A549 (cell line): Measurements from ENCODE around the gene ANTXR1. TPM values are rescaled to one million over a fixed set of nuclear protein-coding genes. Genes with fewer than 3 reads are reported as not detected.

Experiments used
- ATAC-seq, 2 experiments: fragments of 200-7000 bp in 1 of 2; fragments of >200 bp in 1 of 2; cut with Nextera tagmentation in 1 of 2; cut with Tn5 transposase in 1 of 2; 3 replicates each; pipeline versions ENCODE4 v1.8.0 to v1.9.1; 2018 to 2020; ENCODE audit warnings: mild to moderate bottlenecking in 1 of 2, moderate library complexity in 1 of 2
- CTCF ChIA-PET: fragments of 300-600 bp; sonication (Branson Sonifier 250); formaldehyde crosslinking; extraction: SDS; loops from one replicate; lab custom pipeline; 2021; ENCODE audit warnings: antibody characterized with exemption, inconsistent platforms; lab: Yijun Ruan, JAX
- POLR2A ChIA-PET: fragments of 350-600 bp; formaldehyde crosslinking; extraction: SDS; loops from one replicate; lab custom pipeline; 2021; ENCODE audit warnings: antibody characterized with exemption, inconsistent platforms; lab: Yijun Ruan, JAX
- DNase-seq, 2 experiments: peaks; one replicate each; pipeline versions ENCODE4 v3.0.0 to v3.0.0-alpha.2; 2011 to 2016; ENCODE audit warnings: low read depth in 1 of 2, low spot score in 1 of 2
- FAIRE-seq: peaks from 2 replicates; lab custom pipeline; 2011; peaks lifted over from hg19 to GRCh38; lab: Jason Lieb, UNC
- H3K27ac ChIP-seq, 2 experiments: fragments of >200 bp; sonication (Bioruptor Twin); formaldehyde crosslinking; 3 replicates each; pipeline ENCODE4 v1.5.1; 2016 to 2017
- H3K4me1 ChIP-seq: fragments of >200 bp; sonication (Bioruptor Twin); formaldehyde crosslinking; 3 replicates; pipeline ENCODE4 v1.6.1; 2016
- H3K4me2 ChIP-seq: fragments of >200 bp; sonication (Bioruptor Twin); formaldehyde crosslinking; 3 replicates; pipeline ENCODE4 v1.6.1; 2016
- H3K4me3 ChIP-seq: fragments of >200 bp; sonication (Bioruptor Twin); formaldehyde crosslinking; 3 replicates; pipeline ENCODE4 v1.5.1; 2016
- H3K9me3 ChIP-seq: fragments of >200 bp; sonication (Bioruptor Twin); formaldehyde crosslinking; 3 replicates; pipeline ENCODE4 v1.6.1; 2016
- CBX8 ChIP-seq: fragments of 200-600 bp; sonication (generic); IDR thresholded peaks from 2 replicates; pipeline ENCODE4 v1.6.1; 2016
- EHMT2 ChIP-seq: fragments of 200-600 bp; sonication (generic); IDR thresholded peaks from 2 replicates; pipeline ENCODE4 v1.6.1; 2016; ENCODE audit warnings: antibody characterized with exemption, low read depth, mild to moderate bottlenecking, moderate library complexity
- ELK1 ChIP-seq: fragments of 150-350 bp; IDR thresholded peaks from 2 replicates; pipeline ENCODE4 v1.6.1; 2014; ENCODE audit warnings: low read depth, mild to moderate bottlenecking, low read length
- ESRRA ChIP-seq: fragments of 150-350 bp; IDR thresholded peaks from 2 replicates; pipeline ENCODE4 v1.6.1; 2014; ENCODE audit warnings: mild to moderate bottlenecking, low read length, borderline replicate concordance
- FOSB ChIP-seq: fragments of 250-450 bp; sonication (Bioruptor Pico); IDR thresholded peaks from 2 replicates; pipeline ENCODE4 v1.5.0; 2020; ENCODE audit warnings: mild to moderate bottlenecking, moderate library complexity
- FOXS1 ChIP-seq: fragments of 250-450 bp; sonication (Bioruptor Pico); IDR thresholded peaks from 2 replicates; pipeline ENCODE4 v1.5.0; 2020; ENCODE audit warnings: mild to moderate bottlenecking, moderate library complexity
- HDAC2 ChIP-seq: fragments of 200-600 bp; sonication (generic); IDR thresholded peaks from 2 replicates; pipeline ENCODE4 v1.6.1; 2016
- HES2 ChIP-seq: fragments of >200 bp; sonication (Bioruptor Twin); formaldehyde crosslinking; IDR thresholded peaks from 2 replicates; pipeline ENCODE4 v1.6.1; 2016
- HMGXB4 ChIP-seq: fragments of 250-450 bp; sonication (Bioruptor Pico); IDR thresholded peaks from 2 replicates; pipeline ENCODE4 v1.5.0; 2021; ENCODE audit warnings: mild to moderate bottlenecking, moderate library complexity, borderline replicate concordance
- HOXB13 ChIP-seq: fragments of 250-450 bp; sonication (Bioruptor Pico); IDR thresholded peaks from 2 replicates; pipeline ENCODE4 v1.5.0; 2020; ENCODE audit warnings: low read depth, mild to moderate bottlenecking, moderate library complexity
- HOXB5 ChIP-seq: fragments of 250-450 bp; sonication (Bioruptor Pico); IDR thresholded peaks from 2 replicates; pipeline ENCODE4 v1.5.0; 2020; ENCODE audit warnings: mild to moderate bottlenecking, moderate library complexity
- JUNB ChIP-seq: fragments of >200 bp; sonication (Bioruptor Twin); formaldehyde crosslinking; IDR thresholded peaks from 2 replicates; pipeline ENCODE4 v1.6.1; 2016
- MAX ChIP-seq: IDR thresholded peaks from 2 replicates; pipeline ENCODE4 v1.6.1; 2012
- MAZ ChIP-seq: fragments of 150-350 bp; IDR thresholded peaks from 2 replicates; pipeline ENCODE4 v1.6.1; 2014; ENCODE audit warnings: antibody characterized with exemption, low read depth, low read length, borderline replicate concordance
- NPAS2 ChIP-seq: fragments of 250-450 bp; sonication (Bioruptor Pico); IDR thresholded peaks from 2 replicates; pipeline ENCODE4 v1.8.0; 2022; ENCODE audit warnings: mild to moderate bottlenecking, moderate library complexity, borderline replicate concordance
- NR3C1 ChIP-seq: fragments of >200 bp; sonication (Bioruptor Twin); formaldehyde crosslinking; IDR thresholded peaks from 3 replicates; pipeline ENCODE4 v1.6.1; 2017
- PBX3 ChIP-seq: IDR thresholded peaks from 2 replicates; pipeline ENCODE4 v1.6.1; 2012
- RAD21 ChIP-seq, 2 experiments: fragments of >200 bp in 1 of 2; sonication (Bioruptor Twin) in 1 of 2; formaldehyde crosslinking in 1 of 2; IDR thresholded peaks in 1 of 2; conservative IDR thresholded peaks in 1 of 2; 2 replicates in 1 of 2; 3 replicates in 1 of 2; pipeline ENCODE4 v1.6.1; 2012 to 2018; ENCODE audit warnings: inconsistent platforms in 1 of 2
- RCOR1 ChIP-seq: fragments of 150-350 bp; IDR thresholded peaks from 2 replicates; pipeline ENCODE4 v1.6.1; 2014; ENCODE audit warnings: antibody characterized with exemption, low read length, low read depth
- RNF2 ChIP-seq: fragments of 200-600 bp; sonication (generic); IDR thresholded peaks from 2 replicates; pipeline ENCODE4 v1.6.1; 2016; ENCODE audit warnings: low read depth, mild to moderate bottlenecking, antibody characterized with exemption, moderate library complexity, borderline replicate concordance
- SMC3 ChIP-seq: fragments of >200 bp; sonication (Bioruptor Twin); formaldehyde crosslinking; IDR thresholded peaks from 3 replicates; pipeline ENCODE4 v1.6.1; 2018; ENCODE audit warnings: inconsistent platforms
- ZC3H11A ChIP-seq: fragments of 450-650 bp; IDR thresholded peaks from 2 replicates; pipeline ENCODE4 v1.6.1; 2014; ENCODE audit warnings: antibody characterized with exemption, mild to moderate bottlenecking
- ZFP36 ChIP-seq: fragments of 450-650 bp; IDR thresholded peaks from 2 replicates; pipeline ENCODE4 v1.6.1; 2014; ENCODE audit warnings: borderline replicate concordance; ENCODE audit not compliant: partially characterized antibody
- ZNF302 ChIP-seq: fragments of 250-450 bp; sonication (Bioruptor Pico); IDR thresholded peaks from 2 replicates; pipeline ENCODE4 v1.9.0; 2021; ENCODE audit warnings: inconsistent platforms, mild to moderate bottlenecking, moderate library complexity
- WGBS: methylation state at CpG from one replicate; pipeline ENCODE4 v1.1.6; 2017; ENCODE audit errors: missing lambda C conversion rate; 5-methylcytosine and 5-hydroxymethylcytosine counted together
- polyA plus RNA-seq, 4 experiments: library from polyadenylated mRNA; depleted of rRNA in 3 of 4; stranded (reverse); fragments of >200 nt; fragmentation: RNase III in 1 of 4; extraction: RNeasy Plus Mini Kit Qiagen cat#74134 plus additional on column Dnase treatment in 1 of 4; gene quantifications; 2 replicates in 3 of 4; 3 replicates in 1 of 4; pipeline ENCODE4 v1.2.3, GENCODE V29; 2011 to 2017

The ANTXR1 gene
- polyA plus RNA-seq, 2 of the 4 experiments (the other 2 are of a cell fraction): 161 to 194 TPM

- Histone ChIP-seq H3K27ac (peak overlapping the region in 1 of 2 experiments; percentile 38; a peak in 2 of 6 replicates), H3K4me3 (no peak overlapping the region), H3K4me1 (peaks cover 21% of the 10 kb centered on the region), H3K9me3 (no peaks in the 10 kb centered on the region), H3K4me2 (no peak overlapping the region)
- TF ChIP-seq ZFP36 (no peak), NPAS2 (CRISPR knock-in tag) (no peak), PBX3 (no peak), NR3C1 (no peak), SMC3 (no peak), HOXB5 (CRISPR knock-in tag) (no peak), CBX8 (no peak), FOXS1 (CRISPR knock-in tag) (no peak), RNF2 (no peak), RCOR1 (no peak)
- POLR2A ChIA-PET: no interaction called here
- CTCF ChIA-PET: interaction anchor here (0.7 to 1.1 kb wide), 2 partner anchors 10 to 153 kb away, joined by 3 read pairs; no protein-coding TSS in a partner anchor
- DNase-seq (no peak), ATAC-seq (no peak), FAIRE-seq (no peak)
- 94% methylated on average over 3 of the region's 3 CpGs for WGBS
These were observed 140.0 kb downstream of the ANTXR1 start for GRCh38 chr2:69152847-69153583.

GRCh38 chr2:69154106-69154505 is 141.1 kb downstream of the ANTXR1 start:
- H3K4me3 ChIP-seq: no peak overlapping the region
- FAIRE-seq: no peak
- peak overlapping the region in 1 of 2 experiments; percentile 30; a peak in 3 of 6 replicates for H3K27ac ChIP-seq
- no peak for TF ChIP-seq ESRRA
- no peak for TF ChIP-seq SMC3
- no peak for TF ChIP-seq ELK1
- TF ChIP-seq RAD21 (conservative IDR thresholded peaks at IDR 0.05 in 1 of 2, IDR thresholded peaks at IDR 0.05 in 1 of 2): no peak
- no peak for TF ChIP-seq ZC3H11A
- TF ChIP-seq RCOR1: no peak
- TF ChIP-seq MAX: no peak
- TF ChIP-seq, all 56 proteins: peak for 0
- WGBS: 38% methylated on average over 2 of the region's 2 CpGs
- ChIA-PET CTCF (interaction anchor here (1.1 kb wide), 1 partner anchor 153 kb away, joined by 3 read pairs; no protein-coding TSS in a partner anchor), POLR2A (no interaction called here)
- no peak overlapping the region for H3K4me2 ChIP-seq
- no peak for DNase-seq
- peaks cover 19% of the 10 kb centered on the region for H3K4me1 ChIP-seq
- no peak for ATAC-seq
- H3K9me3 ChIP-seq: no peaks in the 10 kb centered on the region

GRCh38 chr2:69156624-69157023 is 143.6 kb downstream of the ANTXR1 start:
- 93% methylated on average over 10 of the region's 10 CpGs for WGBS

More at GRCh38 chr2:69156624-69157023, 143.6 kb downstream of the ANTXR1 start:
- ChIA-PET CTCF (no interaction called here), POLR2A (no interaction called here)
- ATAC-seq: no peak
- Histone ChIP-seq H3K4me2 (no peak overlapping the region), H3K4me3 (no peak overlapping the region), H3K9me3 (no peaks in the 10 kb centered on the region), H3K4me1 (peaks cover 26% of the 10 kb centered on the region), H3K27ac (no peak overlapping the region)
- FAIRE-seq: no peak
- TF ChIP-seq JUNB: no peak
- TF ChIP-seq ZNF302 (CRISPR knock-in tag): no peak
- TF ChIP-seq HES2: no peak
- TF ChIP-seq MAZ: no peak
- TF ChIP-seq EHMT2: no peak
- no peak for TF ChIP-seq FOSB (CRISPR knock-in tag)
- TF ChIP-seq HMGXB4 (CRISPR knock-in tag): no peak
- no peak for TF ChIP-seq HOXB5 (CRISPR knock-in tag)
- TF ChIP-seq HDAC2: no peak
- no peak for TF ChIP-seq HOXB13 (CRISPR knock-in tag)
- no peak for DNase-seq
